Measurements from ENCODE around the gene DDX6. TPM values are rescaled to one million over a fixed set of nuclear protein-coding genes. Genes with fewer than 3 reads are reported as not detected.
"Not testable (repeated sequence)": the region's sequence is repeated elsewhere in the genome, so short reads cannot be mapped to it uniquely, and the experiment has no call there.

DDX6 gene
- total RNA-seq, 1 experiment from 2014 or later: 41.0 TPM

DNA sequence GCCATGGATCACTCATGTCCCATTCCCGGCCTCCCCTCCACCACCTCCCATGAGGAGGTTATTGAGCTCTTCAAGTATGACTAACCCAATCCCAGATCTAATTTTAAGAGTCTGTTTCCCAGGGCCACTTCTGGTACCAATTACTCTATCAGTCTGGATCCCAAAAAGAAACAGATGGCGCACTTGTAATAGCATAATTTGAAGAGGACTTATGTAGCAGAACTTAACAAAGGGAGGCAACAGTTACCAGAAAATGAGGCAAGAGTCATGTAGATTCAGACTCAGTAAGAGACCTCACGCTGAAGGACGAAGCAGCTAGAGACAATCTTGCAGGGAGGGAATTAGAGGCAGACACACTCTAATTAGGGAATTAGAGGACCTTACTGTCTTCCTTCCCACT lies 46.9 kb downstream of the DDX6 start:
- Histone ChIP-seq H3K4me3 (no peak overlapping the region), H3K36me3 (no peaks in the 10 kb centered on the region), H3K27me3 (replicated peaks) (no peaks in the 10 kb centered on the region), H3K4me1 (replicated peaks) (no peaks in the 10 kb centered on the region), H3K27ac (no peak overlapping the region), H3K9me3 (replicated peaks) (no peaks in the 10 kb centered on the region)
- DNase-seq (ENCODE audit: low read depth in 1 of 2, low spot score in 2 of 2): no peak

GRCh38 chr11:118742304-118742703 lies 48.7 kb downstream of the DDX6 start:
- no peak overlapping the region for H3K27ac ChIP-seq
- H3K27me3 ChIP-seq (replicated peaks): no peaks in the 10 kb centered on the region
- no peaks in the 10 kb centered on the region for H3K9me3 ChIP-seq (replicated peaks)
- H3K4me3 ChIP-seq: no peak overlapping the region
- no peaks in the 10 kb centered on the region for H3K4me1 ChIP-seq (replicated peaks)
- no peaks in the 10 kb centered on the region for H3K36me3 ChIP-seq
- no peak for DNase-seq (ENCODE audit: low read depth in 1 of 2, low spot score in 2 of 2)

GRCh38 chr11:118740892-118741291 lies 50.1 kb downstream of the DDX6 start:
- Histone ChIP-seq H3K27ac (no peak overlapping the region), H3K27me3 (replicated peaks) (no peaks in the 10 kb centered on the region), H3K4me3 (no peak overlapping the region), H3K36me3 (no peaks in the 10 kb centered on the region), H3K9me3 (replicated peaks) (no peaks in the 10 kb centered on the region), H3K4me1 (replicated peaks) (no peaks in the 10 kb centered on the region)
- no peak for DNase-seq (ENCODE audit: low read depth in 1 of 2, low spot score in 2 of 2)

DNA sequence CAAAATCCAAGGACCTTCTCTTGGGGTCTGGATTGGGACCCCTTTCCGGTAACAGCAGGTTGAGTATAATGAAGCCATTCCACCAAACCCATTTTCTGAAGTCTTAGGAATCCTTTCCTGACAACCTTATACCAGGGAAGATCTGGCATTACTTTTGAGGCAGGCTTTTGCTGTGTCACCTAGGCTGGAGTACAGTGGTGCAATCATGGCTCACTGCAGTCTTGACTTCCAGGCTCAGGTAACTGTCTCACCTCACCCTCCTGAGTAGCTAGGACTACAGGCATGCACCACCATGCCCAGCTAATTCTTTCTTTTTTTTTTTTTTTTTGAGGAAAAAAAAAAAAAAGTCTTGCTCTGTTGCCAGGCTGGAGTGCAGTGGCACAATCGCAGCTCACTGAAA lies 55.8 kb downstream of the DDX6 start:
- no peak overlapping the region for H3K27ac ChIP-seq
- no peaks in the 10 kb centered on the region for H3K4me1 ChIP-seq (replicated peaks)
- no peak for DNase-seq (ENCODE audit: low read depth in 1 of 2, low spot score in 2 of 2)
- no peaks in the 10 kb centered on the region for H3K27me3 ChIP-seq (replicated peaks)
- H3K36me3 ChIP-seq: no peaks in the 10 kb centered on the region
- no peaks in the 10 kb centered on the region for H3K9me3 ChIP-seq (replicated peaks)
- H3K4me3 ChIP-seq: no peak overlapping the region

GRCh38 chr11:118734031-118734430 lies 56.9 kb downstream of the DDX6 start:
- Histone ChIP-seq H3K36me3 (no peaks in the 10 kb centered on the region), H3K27ac (no peak overlapping the region), H3K4me3 (no peak overlapping the region), H3K9me3 (replicated peaks) (no peaks in the 10 kb centered on the region), H3K27me3 (replicated peaks) (no peaks in the 10 kb centered on the region), H3K4me1 (replicated peaks) (no peaks in the 10 kb centered on the region)
- DNase-seq (ENCODE audit: low read depth in 1 of 2, low spot score in 2 of 2): no peak

GRCh38 chr11:118729753-118730152 lies 61.2 kb downstream of the DDX6 start:
- not testable (repeated sequence) for H3K27ac ChIP-seq; H3K36me3 ChIP-seq; H3K4me1 ChIP-seq (replicated peaks); H3K27me3 ChIP-seq (replicated peaks); H3K9me3 ChIP-seq (replicated peaks); H3K4me3 ChIP-seq; DNase-seq (ENCODE audit: low read depth in 1 of 2, low spot score in 2 of 2)

DNA sequence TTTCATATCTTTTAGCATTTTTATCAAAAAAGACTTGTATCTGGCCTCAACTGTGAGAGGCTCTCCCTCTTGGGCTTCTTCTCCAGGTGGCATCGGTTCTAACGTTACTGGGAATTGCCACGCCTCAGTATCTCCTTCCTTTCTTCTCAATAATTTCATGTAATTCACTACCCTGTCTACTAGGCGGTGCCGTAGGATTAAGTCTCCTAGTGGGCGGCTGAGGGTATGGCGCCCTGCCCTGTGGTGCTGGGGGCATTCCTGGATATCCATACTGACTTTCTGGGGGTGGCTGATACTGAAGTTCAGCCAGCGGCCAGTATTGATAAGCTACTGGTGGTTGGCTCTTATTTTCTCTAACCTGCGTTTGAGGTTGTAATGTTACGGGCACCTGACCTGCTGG lies 62.9 kb downstream of the DDX6 start:
- H3K9me3 ChIP-seq (replicated peaks); H3K27ac ChIP-seq; H3K27me3 ChIP-seq (replicated peaks); H3K4me3 ChIP-seq; DNase-seq (ENCODE audit: low read depth in 1 of 2, low spot score in 2 of 2); H3K36me3 ChIP-seq; H3K4me1 ChIP-seq (replicated peaks): not testable (repeated sequence)

DNA sequence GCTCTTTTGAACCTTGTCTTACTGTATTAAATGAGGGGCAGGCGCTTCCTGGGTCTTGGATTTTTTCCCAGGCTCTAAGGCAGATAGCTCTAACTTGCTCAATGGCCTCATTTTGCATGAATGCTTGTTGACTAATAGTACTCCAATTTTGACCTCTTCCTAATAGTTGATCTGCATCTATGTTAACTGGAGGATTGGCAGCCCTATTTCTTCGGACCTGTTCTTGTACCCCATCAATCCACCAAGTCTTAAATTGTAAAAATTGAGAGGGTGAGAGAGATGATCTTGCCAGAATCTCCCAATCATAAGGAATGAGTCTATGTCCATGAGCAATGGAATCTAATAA lies 63.3 kb downstream of the DDX6 start:
- H3K27ac ChIP-seq; H3K9me3 ChIP-seq (replicated peaks); H3K36me3 ChIP-seq; H3K4me3 ChIP-seq; DNase-seq (ENCODE audit: low read depth in 1 of 2, low spot score in 2 of 2); H3K27me3 ChIP-seq (replicated peaks); H3K4me1 ChIP-seq (replicated peaks): not testable (repeated sequence)

DNA sequence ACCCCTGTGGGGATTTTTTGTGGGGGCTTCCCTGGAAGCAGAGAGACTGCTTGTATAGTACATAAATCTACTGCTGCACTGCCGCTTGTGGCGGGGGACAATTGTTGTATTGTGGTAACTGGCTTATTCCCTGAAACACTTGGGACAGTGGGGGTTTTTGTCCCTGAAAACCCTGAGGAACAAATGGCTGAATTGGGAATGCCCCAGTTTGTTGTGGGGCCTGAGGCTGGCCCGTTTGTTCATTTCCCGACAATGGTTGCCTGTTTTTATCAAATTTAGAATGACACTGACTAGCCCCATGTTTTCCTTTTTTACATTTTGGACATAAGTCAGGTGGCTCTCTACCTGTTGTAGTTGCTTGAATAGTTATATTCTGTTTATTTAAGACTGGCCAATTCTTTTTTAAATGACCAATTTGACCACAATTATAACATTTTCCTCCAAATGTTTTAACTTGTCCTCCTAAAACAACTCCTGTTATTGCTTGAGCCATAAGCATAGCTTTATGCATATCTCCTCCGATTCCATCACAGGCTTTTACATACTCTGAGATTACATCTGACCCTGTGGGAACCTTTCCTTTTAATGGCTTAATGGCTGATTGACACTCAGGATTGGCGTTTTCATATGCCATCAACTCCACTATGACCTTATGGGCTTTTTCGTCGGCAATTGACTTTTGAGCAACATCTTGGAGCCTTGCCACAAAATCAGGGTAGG lies 63.8 kb downstream of the DDX6 start:
- not testable (repeated sequence) for H3K27me3 ChIP-seq (replicated peaks); H3K9me3 ChIP-seq (replicated peaks); H3K36me3 ChIP-seq; H3K4me1 ChIP-seq (replicated peaks); H3K27ac ChIP-seq; H3K4me3 ChIP-seq; DNase-seq (ENCODE audit: low read depth in 1 of 2, low spot score in 2 of 2)

DNA sequence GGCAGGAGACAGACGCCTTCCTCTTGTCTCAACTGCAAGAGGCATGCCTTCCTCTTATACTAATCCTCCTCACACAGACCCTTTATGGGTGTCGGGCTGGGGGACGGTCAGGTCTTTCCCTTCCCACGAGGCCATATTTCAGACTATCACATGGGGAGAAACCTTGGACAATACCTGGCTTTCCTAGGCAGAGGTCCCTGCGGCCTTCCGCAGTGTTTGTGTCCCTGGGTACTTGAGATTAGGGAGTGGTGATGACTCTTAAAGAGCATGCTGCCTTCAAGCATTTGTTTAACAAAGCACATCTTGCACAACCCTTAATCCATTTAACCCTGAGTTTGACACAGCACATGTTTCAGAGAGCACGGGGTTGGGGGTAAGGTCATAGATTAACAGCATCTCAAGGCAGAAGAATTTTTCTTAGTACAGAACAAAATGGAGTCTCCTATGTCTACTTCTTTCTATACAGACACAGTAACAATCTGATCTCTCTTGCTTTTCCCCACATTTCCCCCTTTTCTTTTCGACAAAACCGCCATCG lies 69.4 kb downstream of the DDX6 start:
- not testable (repeated sequence) for H3K9me3 ChIP-seq (replicated peaks); H3K27me3 ChIP-seq (replicated peaks); H3K4me3 ChIP-seq; H3K36me3 ChIP-seq; DNase-seq (ENCODE audit: low read depth in 1 of 2, low spot score in 2 of 2); H3K27ac ChIP-seq; H3K4me1 ChIP-seq (replicated peaks)

GRCh38 chr11:118720740-118721139 lies 70.2 kb downstream of the DDX6 start:
- not testable (repeated sequence) for H3K4me1 ChIP-seq (replicated peaks); H3K36me3 ChIP-seq; H3K27ac ChIP-seq; H3K9me3 ChIP-seq (replicated peaks); DNase-seq (ENCODE audit: low read depth in 1 of 2, low spot score in 2 of 2); H3K4me3 ChIP-seq; H3K27me3 ChIP-seq (replicated peaks)

DNA sequence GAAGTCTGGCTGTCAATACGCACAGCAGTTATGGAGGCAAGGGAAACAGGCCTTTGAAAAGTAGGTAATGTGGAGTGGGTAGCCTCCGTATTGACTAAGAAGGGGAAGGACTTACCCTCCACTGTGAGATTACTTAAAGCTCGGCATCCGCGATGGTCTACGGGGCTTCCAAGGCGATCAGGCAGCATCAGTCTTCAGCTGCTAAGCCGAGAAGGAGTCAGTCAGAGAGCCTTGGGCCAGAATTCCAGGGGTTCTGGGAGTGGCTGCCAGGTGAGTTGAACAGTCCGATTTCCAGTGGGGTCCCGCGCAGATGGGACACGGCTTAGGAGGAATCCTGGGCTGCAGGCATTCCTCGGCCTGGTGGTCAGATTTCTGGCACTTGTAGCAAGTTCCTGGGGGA lies 70.9 kb downstream of the DDX6 start:
- not testable (repeated sequence) for H3K9me3 ChIP-seq (replicated peaks); H3K36me3 ChIP-seq; H3K27ac ChIP-seq; H3K4me3 ChIP-seq; DNase-seq (ENCODE audit: low read depth in 1 of 2, low spot score in 2 of 2); H3K4me1 ChIP-seq (replicated peaks); H3K27me3 ChIP-seq (replicated peaks)

- not testable (repeated sequence) for DNase-seq (ENCODE audit: low read depth in 1 of 2, low spot score in 2 of 2); H3K36me3 ChIP-seq; H3K27me3 ChIP-seq (replicated peaks); H3K4me3 ChIP-seq; H3K9me3 ChIP-seq (replicated peaks); H3K4me1 ChIP-seq (replicated peaks); H3K27ac ChIP-seq
These were observed 72.4 kb downstream of the DDX6 start for GRCh38 chr11:118718562-118718961.

- H3K27me3 ChIP-seq (replicated peaks); H3K36me3 ChIP-seq; H3K4me1 ChIP-seq (replicated peaks); H3K9me3 ChIP-seq (replicated peaks); DNase-seq (ENCODE audit: low read depth in 1 of 2, low spot score in 2 of 2); H3K4me3 ChIP-seq; H3K27ac ChIP-seq: not testable (repeated sequence)
These were observed 73.2 kb downstream of the DDX6 start for GRCh38 chr11:118717733-118718132.

DNA sequence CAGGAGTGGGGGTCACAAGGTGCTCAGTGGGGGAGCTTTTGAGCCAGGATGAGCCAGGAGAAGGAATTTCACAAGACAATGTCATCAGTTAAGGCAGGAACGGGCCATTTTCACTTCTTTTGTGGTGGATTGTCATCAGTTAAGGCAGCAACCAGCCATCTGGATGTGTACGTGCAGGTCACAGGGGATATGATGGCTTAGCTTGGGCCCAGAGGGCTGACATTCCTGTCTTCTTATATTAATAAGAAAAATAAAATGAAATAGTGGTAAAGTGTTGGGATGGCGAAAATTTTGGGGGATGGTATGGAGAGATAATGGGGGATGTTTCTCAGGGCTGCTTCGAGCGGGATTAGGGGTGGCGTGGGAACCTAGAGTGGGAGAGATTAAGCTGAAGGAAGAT lies 73.7 kb downstream of the DDX6 start:
- H3K27me3 ChIP-seq (replicated peaks); H3K4me1 ChIP-seq (replicated peaks); H3K27ac ChIP-seq; H3K36me3 ChIP-seq; H3K4me3 ChIP-seq; DNase-seq (ENCODE audit: low read depth in 1 of 2, low spot score in 2 of 2); H3K9me3 ChIP-seq (replicated peaks): not testable (repeated sequence)
